Transverse colon (tissue), 3 donors: Measurements from ENCODE around the gene FGF22.

Experiments used
- POLR2A ChIP-seq: fragments of 450-650 bp; IDR thresholded peaks from one replicate; pipeline ENCODE4 v1.6.1; 2016; ENCODE audit warnings: antibody characterized with exemption, mild to moderate bottlenecking, moderate library complexity
- TF ChIP-seq, protein P1 (sequence below), 5 experiments: fragments of 200-600 bp in 3 of 5; fragments of 450-650 bp in 2 of 5; sonication (generic) in 3 of 5; IDR thresholded peaks; 1 replicate in 2 of 5; 2 replicates in 3 of 5; pipeline ENCODE4 v1.5.1; 2016 to 2017; ENCODE audit warnings: antibody characterized with exemption in 5 of 5, inconsistent platforms in 3 of 5, mild to moderate bottlenecking in 2 of 5, moderate library complexity in 1 of 5

DNA sequence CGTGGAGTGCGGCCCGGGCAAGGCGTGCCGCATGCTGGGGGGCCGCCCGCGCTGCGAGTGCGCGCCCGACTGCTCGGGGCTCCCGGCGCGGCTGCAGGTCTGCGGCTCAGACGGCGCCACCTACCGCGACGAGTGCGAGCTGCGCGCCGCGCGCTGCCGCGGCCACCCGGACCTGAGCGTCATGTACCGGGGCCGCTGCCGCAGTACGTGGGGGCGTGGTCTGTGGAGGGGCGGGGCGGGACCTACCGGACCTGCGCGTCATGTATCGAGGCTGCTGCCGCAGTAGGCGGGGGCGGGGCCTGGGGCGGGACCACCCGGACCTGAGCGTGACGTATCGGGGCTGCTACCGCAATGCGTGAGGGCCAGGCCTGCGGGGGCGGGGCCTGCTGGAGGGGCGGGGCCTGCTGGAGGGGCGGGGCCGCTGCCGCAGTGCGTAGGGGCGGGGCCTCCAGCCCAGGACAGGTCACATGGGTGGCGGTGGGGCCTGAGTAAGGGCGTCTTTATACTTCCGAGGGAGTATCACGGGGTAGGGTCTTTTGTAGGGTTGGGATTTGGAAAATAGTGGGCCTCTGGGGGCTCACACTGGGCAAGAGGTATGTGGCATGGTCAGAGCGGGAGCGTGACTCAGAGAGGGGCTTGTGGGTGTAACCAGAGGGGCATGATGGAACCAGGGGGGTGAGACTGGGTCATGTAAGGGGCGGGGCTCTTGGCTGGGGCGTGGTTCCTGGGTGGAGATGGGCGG is 40.8 kb downstream of the FGF22 start:
- TF ChIP-seq, protein P1, sequence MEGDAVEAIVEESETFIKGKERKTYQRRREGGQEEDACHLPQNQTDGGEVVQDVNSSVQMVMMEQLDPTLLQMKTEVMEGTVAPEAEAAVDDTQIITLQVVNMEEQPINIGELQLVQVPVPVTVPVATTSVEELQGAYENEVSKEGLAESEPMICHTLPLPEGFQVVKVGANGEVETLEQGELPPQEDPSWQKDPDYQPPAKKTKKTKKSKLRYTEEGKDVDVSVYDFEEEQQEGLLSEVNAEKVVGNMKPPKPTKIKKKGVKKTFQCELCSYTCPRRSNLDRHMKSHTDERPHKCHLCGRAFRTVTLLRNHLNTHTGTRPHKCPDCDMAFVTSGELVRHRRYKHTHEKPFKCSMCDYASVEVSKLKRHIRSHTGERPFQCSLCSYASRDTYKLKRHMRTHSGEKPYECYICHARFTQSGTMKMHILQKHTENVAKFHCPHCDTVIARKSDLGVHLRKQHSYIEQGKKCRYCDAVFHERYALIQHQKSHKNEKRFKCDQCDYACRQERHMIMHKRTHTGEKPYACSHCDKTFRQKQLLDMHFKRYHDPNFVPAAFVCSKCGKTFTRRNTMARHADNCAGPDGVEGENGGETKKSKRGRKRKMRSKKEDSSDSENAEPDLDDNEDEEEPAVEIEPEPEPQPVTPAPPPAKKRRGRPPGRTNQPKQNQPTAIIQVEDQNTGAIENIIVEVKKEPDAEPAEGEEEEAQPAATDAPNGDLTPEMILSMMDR (IDR thresholded peaks at IDR 0.05) = peak in 4 of 5 experiments; percentile 27 to 59 (median 30)
- TF ChIP-seq POLR2A = peak; percentile 57
